Measurements from ENCODE around the gene SNORC. TPM values are rescaled to one million over a fixed set of nuclear protein-coding genes. Genes with fewer than 3 reads are reported as not detected.

Gene SNORC
- total and polyA plus RNA-seq, 2 of the 13 experiments (the other 11 are each of a cell fraction or from before 2014, with no cell fraction given): 59.1 to 86.1 TPM

DNA sequence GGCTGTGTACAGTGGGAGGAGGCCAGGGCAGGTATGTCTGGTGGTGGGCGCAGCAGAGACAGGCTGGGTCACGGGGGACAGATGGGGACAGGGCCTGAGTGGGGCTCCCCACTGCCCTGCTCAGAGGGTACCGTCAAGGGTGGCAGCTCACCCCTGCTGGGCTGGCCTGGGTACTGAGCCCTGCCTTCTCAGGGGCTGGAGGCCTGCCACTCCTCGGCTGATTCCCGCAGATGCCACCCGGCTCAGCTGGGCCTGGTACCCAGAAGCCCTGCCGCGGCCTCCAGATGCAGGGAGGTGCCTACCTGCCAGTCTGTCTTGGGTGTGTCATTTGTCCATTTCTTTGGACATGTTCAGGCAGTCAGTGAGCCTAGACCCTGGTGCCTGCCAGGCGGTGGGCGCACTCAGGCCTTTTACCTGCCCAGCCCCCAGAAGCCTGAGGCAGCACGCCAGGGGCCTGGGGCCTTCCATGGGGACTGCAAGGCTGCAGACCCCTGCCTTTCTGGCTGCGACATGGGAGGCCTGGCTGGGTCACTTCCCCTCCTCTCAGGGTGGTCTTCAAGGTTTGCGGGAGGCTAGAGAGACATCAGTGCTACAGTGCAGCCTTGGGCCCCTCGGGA lies 3.3 kb downstream of the SNORC start (continued):
- TF ChIP-seq, protein P1, sequence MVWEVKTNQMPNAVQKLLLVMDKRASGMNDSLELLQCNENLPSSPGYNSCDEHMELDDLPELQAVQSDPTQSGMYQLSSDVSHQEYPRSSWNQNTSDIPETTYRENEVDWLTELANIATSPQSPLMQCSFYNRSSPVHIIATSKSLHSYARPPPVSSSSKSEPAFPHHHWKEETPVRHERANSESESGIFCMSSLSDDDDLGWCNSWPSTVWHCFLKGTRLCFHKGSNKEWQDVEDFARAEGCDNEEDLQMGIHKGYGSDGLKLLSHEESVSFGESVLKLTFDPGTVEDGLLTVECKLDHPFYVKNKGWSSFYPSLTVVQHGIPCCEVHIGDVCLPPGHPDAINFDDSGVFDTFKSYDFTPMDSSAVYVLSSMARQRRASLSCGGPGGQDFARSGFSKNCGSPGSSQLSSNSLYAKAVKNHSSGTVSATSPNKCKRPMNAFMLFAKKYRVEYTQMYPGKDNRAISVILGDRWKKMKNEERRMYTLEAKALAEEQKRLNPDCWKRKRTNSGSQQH (CRISPR knock-in tag; IDR thresholded peaks at IDR 0.05; ENCODE audit: low read depth): no peak
- TF ChIP-seq ZFP41 (CRISPR knock-in tag; IDR thresholded peaks at IDR 0.05; ENCODE audit: borderline replicate concordance) (no peak), ZNF841 (CRISPR knock-in tag; IDR thresholded peaks at IDR 0.05; ENCODE audit: borderline replicate concordance) (no peak), TBP (CRISPR knock-in tag; IDR thresholded peaks at IDR 0.05) (no peak), TCF12 (IDR thresholded peaks at IDR 0.05) (no peak), TCF12 (CRISPR knock-in tag; IDR thresholded peaks at IDR 0.05) (no peak), NFYB (CRISPR knock-in tag; IDR thresholded peaks at IDR 0.05) (no peak), SALL1 (CRISPR knock-in tag; IDR thresholded peaks at IDR 0.05) (no peak), NFIC (IDR thresholded peaks at IDR 0.05; ENCODE audit: low read length) (no peak), MTA1 (CRISPR knock-in tag; IDR thresholded peaks at IDR 0.05; ENCODE audit: borderline replicate concordance) (no peak), EHMT2 (IDR thresholded peaks at IDR 0.05; ENCODE audit: borderline replicate concordance, low read depth, low read length) (no peak), RFX3 (CRISPR knock-in tag; IDR thresholded peaks at IDR 0.05) (no peak), JARID2 (CRISPR knock-in tag; IDR thresholded peaks at IDR 0.05; ENCODE audit: insufficient replicate concordance) (no peak), RBAK (CRISPR knock-in tag; IDR thresholded peaks at IDR 0.05) (no peak), TAF1 (CRISPR knock-in tag; IDR thresholded peaks at IDR 0.05) (no peak), XRCC5 (optimal IDR thresholded peaks at IDR 0.05; ENCODE audit: low read length) (no peak), NFKB2 (CRISPR knock-in tag; IDR thresholded peaks at IDR 0.05; ENCODE audit: borderline replicate concordance) (no peak; the same call in 1 of the 2 replicates)
- TF ChIP-seq, protein P2, sequence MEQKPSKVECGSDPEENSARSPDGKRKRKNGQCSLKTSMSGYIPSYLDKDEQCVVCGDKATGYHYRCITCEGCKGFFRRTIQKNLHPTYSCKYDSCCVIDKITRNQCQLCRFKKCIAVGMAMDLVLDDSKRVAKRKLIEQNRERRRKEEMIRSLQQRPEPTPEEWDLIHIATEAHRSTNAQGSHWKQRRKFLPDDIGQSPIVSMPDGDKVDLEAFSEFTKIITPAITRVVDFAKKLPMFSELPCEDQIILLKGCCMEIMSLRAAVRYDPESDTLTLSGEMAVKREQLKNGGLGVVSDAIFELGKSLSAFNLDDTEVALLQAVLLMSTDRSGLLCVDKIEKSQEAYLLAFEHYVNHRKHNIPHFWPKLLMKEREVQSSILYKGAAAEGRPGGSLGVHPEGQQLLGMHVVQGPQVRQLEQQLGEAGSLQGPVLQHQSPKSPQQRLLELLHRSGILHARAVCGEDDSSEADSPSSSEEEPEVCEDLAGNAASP (CRISPR knock-in tag; IDR thresholded peaks at IDR 0.05; ENCODE audit: borderline replicate concordance): no peak
- TF ChIP-seq, protein P3, sequence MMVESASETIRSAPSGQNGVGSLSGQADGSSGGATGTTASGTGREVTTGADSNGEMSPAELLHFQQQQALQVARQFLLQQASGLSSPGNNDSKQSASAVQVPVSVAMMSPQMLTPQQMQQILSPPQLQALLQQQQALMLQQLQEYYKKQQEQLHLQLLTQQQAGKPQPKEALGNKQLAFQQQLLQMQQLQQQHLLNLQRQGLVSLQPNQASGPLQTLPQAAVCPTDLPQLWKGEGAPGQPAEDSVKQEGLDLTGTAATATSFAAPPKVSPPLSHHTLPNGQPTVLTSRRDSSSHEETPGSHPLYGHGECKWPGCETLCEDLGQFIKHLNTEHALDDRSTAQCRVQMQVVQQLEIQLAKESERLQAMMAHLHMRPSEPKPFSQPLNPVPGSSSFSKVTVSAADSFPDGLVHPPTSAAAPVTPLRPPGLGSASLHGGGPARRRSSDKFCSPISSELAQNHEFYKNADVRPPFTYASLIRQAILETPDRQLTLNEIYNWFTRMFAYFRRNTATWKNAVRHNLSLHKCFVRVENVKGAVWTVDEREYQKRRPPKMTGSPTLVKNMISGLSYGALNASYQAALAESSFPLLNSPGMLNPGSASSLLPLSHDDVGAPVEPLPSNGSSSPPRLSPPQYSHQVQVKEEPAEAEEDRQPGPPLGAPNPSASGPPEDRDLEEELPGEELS (CRISPR knock-in tag; IDR thresholded peaks at IDR 0.05): no peak
- TF ChIP-seq, protein P4, sequence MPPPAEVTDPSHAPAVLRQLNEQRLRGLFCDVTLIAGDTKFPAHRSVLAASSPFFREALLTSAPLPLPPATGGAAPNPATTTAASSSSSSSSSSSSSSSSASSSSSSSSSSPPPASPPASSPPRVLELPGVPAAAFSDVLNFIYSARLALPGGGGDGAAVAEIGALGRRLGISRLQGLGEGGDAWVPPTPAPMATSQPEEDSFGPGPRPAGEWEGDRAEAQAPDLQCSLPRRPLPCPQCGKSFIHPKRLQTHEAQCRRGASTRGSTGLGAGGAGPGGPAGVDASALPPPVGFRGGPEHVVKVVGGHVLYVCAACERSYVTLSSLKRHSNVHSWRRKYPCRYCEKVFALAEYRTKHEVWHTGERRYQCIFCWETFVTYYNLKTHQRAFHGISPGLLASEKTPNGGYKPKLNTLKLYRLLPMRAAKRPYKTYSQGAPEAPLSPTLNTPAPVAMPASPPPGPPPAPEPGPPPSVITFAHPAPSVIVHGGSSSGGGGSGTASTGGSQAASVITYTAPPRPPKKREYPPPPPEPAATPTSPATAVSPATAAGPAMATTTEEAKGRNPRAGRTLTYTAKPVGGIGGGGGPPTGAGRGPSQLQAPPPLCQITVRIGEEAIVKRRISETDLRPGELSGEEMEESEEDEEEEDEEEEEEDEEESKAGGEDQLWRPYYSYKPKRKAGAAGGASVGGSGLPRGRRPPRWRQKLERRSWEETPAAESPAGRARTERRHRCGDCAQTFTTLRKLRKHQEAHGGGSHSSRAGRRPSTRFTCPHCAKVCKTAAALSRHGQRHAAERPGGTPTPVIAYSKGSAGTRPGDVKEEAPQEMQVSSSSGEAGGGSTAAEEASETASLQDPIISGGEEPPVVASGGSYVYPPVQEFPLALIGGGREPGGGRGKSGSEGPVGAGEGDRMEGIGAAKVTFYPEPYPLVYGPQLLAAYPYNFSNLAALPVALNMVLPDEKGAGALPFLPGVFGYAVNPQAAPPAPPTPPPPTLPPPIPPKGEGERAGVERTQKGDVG (CRISPR knock-in tag; IDR thresholded peaks at IDR 0.05; ENCODE audit: borderline replicate concordance): peak; percentile 80
